Astrocyte of the spinal cord (primary cell): ENCODE measurements around the gene SMG6.
"Not testable (repeated sequence)": the region's sequence is repeated elsewhere in the genome, so short reads cannot be mapped to it uniquely, and the experiment has no call there.

Experiments used
- DNase-seq: peaks from one replicate; pipeline ENCODE4 v3.0.0; 2011; ENCODE audit warnings: low read depth, low spot score
- H3K4me3 ChIP-seq: 2 replicates; pipeline ENCODE4 v1.5.1; 2011; ENCODE audit warnings: low read depth, mild to moderate bottlenecking, low read length, moderate library complexity
- in situ Hi-C: cut with HindIII; loops from 2 replicates; pipeline ENCODE4 v1.10.0; 2017; ENCODE audit warnings: low sequenced_read_pairs
- TF ChIP-seq, protein P1 (sequence below): IDR thresholded peaks from 2 replicates; pipeline ENCODE4 v1.5.1; 2012; ENCODE audit warnings: low read depth, mild to moderate bottlenecking, low read length, inconsistent platforms

Gene SMG6

DNA sequence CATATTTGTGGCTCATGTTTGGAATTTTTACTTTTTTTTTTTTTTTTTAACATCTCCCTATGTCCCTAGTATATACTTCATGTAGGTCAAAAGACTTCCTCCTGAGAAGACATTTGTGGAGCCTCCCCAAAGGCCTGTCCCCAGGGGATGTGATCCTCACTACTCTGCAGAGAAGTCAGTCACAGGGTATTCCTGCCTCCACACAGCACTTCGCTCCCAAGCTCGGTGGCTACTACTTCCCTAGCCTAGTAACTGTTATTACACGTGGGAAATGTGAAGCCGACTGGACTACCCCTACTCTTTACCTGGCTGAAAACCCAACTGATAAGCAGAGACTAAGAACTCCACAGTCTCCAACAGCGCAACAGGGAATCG, 131.9 kb downstream of the SMG6 start:
- TF ChIP-seq, protein P1, sequence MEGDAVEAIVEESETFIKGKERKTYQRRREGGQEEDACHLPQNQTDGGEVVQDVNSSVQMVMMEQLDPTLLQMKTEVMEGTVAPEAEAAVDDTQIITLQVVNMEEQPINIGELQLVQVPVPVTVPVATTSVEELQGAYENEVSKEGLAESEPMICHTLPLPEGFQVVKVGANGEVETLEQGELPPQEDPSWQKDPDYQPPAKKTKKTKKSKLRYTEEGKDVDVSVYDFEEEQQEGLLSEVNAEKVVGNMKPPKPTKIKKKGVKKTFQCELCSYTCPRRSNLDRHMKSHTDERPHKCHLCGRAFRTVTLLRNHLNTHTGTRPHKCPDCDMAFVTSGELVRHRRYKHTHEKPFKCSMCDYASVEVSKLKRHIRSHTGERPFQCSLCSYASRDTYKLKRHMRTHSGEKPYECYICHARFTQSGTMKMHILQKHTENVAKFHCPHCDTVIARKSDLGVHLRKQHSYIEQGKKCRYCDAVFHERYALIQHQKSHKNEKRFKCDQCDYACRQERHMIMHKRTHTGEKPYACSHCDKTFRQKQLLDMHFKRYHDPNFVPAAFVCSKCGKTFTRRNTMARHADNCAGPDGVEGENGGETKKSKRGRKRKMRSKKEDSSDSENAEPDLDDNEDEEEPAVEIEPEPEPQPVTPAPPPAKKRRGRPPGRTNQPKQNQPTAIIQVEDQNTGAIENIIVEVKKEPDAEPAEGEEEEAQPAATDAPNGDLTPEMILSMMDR: no peak
- no peak overlapping the region for H3K4me3 ChIP-seq
- in situ Hi-C loops: loop anchor here (10.0 kb wide), 1 partner anchor 107 kb away; no protein-coding TSS in a partner anchor
- no peak for DNase-seq

DNA sequence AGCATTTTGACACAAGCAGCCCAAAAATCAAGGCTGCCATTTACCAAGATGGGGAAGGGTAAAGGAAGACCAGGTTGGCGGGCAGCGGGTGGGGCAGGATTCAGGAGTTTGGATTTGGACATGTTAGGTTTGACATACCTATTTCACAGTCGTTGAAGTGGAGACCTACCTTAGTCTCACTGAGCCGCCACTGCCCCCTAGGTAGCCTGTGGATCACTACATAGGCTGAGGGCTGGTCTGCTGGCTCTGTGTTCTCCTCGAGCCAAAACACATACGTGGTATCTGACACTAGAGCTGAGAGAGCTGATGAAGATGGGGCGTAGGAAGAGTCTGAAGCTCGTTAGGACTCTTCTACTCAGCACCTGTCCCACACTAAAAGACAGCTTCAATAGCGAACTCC, 133.6 kb downstream of the SMG6 start:
- DNase-seq: no peak
- in situ Hi-C loops: loop anchor here (10.0 kb wide), 1 partner anchor 105 kb away; no protein-coding TSS in a partner anchor
- no peak overlapping the region for H3K4me3 ChIP-seq
- TF ChIP-seq, protein P1: peak; percentile 25

DNA sequence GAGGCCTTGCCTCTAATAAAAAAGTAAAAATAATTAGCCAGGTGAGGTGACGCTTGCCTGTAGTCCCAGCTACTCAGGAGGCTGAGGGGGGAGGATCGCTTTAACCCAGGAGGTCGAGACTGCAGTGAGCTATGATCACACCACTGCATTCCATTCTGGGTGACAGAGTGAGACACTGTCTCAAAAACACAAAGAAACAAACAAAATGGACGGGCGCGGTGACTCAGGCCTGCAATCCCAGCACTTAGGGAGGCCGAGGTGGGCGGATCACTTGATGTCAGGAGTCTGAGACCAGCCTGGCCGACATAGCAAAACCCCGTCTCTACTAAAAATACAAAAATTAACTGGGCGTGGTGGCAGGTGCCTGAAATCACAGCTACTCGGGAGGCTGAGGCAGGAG, 137.9 kb downstream of the SMG6 start:
- in situ Hi-C loops, DNase-seq, H3K4me3 ChIP-seq: not testable (repeated sequence)

DNA sequence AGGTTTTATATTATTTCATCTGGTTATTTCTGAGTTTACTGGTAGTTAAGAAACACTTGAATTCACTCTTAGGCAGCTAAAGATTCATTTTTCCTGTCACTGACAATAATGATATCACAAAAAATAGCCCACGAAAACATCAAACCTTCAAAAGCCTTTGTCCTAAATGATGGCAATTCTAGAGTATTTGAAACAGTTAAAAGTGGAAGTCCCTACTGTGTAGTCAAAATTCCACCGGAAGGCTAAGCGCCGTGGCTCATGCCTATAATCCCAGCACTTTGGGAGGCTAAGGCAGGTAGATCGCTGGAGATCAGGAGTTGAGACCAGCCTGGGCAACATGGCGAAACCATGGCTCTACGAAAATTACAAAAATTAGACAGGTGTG, 145.2 kb downstream of the SMG6 start:
- no peak for DNase-seq
- TF ChIP-seq, protein P1: no peak
- H3K4me3 ChIP-seq: no peak overlapping the region
- in situ Hi-C loops: no loop called here

DNA sequence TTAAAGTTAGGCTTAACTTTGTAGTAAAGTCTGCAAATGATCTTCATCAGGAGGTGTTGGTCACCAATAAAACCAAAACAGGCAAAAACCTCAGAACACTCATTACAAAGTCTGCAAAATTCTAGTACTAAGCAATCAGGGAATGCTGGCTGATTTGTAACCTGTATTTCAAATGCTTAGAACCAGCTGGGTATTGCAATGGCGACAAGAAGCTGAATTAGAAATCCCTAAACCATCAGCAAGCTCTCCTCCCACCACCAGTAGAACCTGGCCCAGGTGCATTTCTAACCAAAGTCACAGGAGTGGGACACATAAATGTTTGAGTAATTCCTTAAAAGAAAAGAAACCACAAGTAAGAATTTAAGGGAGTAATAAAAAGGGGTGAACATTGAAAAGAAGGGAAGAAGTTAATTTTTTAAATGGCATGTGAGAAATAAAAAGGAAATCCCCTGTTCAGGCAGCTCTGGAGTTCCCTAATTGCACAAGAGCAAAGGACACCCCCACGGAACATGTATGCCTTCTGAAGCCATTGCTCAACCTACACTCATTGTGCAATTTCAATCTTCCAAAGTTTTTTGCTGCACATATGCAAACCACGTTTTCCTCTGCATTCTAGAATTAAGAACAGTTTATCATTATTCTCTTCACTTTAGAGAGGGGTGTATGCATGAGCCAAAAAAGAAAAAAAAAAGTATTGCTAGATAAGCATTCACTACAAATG, 145.8 kb downstream of the SMG6 start:
- in situ Hi-C loops: no loop called here
- DNase-seq: peak; percentile 39
- TF ChIP-seq, protein P1: no peak
- no peak overlapping the region for H3K4me3 ChIP-seq

DNA sequence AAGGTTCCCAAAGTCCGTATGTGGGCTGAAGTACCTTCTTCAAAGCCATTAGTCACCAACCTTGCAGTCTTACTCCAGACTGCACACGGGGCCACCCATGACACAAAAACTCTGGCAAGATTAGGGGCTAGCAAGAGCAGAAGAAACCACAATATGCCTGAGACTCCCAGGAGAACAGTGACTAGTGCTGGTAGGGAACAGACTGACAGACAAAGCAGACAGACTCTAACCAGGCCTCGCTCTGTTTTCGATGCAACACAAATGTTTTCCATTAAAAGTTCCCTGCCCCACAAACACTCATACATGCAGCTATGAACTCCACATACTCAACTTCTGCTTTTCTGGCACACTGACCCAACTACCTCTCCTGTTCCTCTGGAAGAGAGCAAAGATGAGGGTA, 146.5 kb downstream of the SMG6 start:
- in situ Hi-C loops: no loop called here
- H3K4me3 ChIP-seq: no peak overlapping the region
- DNase-seq: peak; percentile 81
- TF ChIP-seq, protein P1: no peak

DNA sequence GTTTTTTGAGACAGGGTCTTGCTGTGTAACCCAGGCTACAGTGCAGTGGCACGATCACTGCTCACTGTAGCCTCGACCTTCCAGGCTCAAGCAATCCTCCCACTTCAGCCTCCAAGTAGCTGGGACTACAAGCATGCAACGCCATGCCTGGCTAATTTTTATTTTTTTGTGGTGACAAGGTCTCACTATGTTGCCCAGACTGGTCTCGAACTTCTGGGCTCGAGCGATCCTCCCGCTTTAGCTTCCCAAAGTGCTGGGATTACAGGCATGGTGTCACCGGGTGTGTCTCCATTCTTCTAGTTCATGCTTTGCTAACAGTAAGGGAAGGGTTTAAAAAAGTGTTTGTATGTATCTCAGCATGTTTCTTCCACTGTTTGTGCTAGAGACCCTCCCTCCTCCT, 146.9 kb downstream of the SMG6 start:
- in situ Hi-C loops: no loop called here
- H3K4me3 ChIP-seq: no peak overlapping the region
- DNase-seq: no peak
- TF ChIP-seq, protein P1: no peak
